ENCODE results near the gene CDH2. TPM values are rescaled to one million over a fixed set of nuclear protein-coding genes. Genes with fewer than 3 reads are reported as not detected.

CDH2 gene
- total RNA-seq, 1 donor from 2014 or later, result 1.8 TPM

DNA sequence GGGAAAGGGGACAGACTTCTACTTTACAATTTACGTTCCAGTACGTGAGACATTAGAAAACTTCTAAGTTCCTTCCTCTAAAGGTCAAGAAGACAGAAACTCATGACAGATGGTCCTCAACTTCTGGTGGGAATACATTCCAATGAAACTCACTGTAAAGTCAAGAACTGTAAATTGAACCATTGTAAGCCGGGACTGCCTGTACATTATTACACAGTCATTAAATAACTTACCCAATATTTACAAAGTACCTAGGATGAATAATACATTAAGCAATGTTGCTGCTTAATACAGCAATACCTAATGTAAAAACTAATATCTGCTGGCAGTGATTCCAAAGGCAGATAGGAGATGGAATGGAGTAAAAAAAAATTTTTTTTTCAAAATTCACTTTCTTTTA lies 51.9 kb downstream of the CDH2 start:
- H3K27ac ChIP-seq, result no peak overlapping the region
- no peak overlapping the region for H3K4me3 ChIP-seq
- no peaks in the 10 kb centered on the region for H3K9me3 ChIP-seq
- no peaks in the 10 kb centered on the region for H3K36me3 ChIP-seq
- TF ChIP-seq, protein P1, sequence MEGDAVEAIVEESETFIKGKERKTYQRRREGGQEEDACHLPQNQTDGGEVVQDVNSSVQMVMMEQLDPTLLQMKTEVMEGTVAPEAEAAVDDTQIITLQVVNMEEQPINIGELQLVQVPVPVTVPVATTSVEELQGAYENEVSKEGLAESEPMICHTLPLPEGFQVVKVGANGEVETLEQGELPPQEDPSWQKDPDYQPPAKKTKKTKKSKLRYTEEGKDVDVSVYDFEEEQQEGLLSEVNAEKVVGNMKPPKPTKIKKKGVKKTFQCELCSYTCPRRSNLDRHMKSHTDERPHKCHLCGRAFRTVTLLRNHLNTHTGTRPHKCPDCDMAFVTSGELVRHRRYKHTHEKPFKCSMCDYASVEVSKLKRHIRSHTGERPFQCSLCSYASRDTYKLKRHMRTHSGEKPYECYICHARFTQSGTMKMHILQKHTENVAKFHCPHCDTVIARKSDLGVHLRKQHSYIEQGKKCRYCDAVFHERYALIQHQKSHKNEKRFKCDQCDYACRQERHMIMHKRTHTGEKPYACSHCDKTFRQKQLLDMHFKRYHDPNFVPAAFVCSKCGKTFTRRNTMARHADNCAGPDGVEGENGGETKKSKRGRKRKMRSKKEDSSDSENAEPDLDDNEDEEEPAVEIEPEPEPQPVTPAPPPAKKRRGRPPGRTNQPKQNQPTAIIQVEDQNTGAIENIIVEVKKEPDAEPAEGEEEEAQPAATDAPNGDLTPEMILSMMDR (IDR thresholded peaks at IDR 0.05), result no peak
- H3K4me1 ChIP-seq, result no peaks in the 10 kb centered on the region
- no peaks in the 10 kb centered on the region for H3K27me3 ChIP-seq
- intact Hi-C loops (cut with DNase I), result no loop called here
- DNase-seq (no peak), ATAC-seq (no peak)

DNA sequence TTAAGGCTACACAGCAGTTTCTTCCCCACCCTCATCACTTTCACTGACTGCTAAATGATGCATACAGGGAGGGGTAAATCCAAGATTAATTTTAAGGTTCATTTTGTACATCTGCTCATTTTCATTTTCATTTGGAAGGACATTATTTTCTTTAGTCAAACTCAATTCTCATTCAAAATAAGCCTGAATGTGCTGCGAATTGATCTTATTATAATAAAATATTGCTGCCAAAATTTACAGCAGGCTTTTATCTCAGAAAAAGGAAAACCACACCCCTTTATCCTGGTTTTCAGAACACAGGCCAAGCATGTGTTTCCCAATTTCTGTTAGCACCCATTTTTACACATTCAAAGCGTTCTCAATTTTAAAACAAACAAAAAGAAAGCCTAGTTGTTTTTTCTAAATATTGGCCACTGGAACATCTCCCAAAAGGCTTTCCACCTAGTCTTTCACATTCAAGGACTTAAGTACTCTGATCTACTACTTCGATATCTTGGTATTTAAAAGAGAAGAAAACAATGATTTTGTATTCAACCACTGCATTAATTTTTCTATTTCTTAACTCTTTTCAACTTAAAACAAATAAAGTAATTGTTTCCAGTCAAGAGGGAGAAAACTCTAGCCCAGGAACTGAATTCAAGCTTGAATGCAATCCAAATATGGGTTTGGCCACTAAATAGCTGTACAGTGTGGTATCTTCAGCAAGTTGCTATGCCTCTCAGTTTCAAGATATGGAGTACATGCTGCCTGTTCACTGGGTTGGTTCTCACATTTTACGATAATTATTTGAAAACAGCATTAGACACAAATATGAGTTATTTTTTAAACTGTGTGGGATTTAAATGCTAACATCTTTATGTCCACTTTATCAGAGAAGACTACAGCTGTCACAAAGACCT lies 52.5 kb downstream of the CDH2 start:
- Histone ChIP-seq H3K27ac (no peak overlapping the region), H3K4me1 (no peaks in the 10 kb centered on the region), H3K27me3 (no peaks in the 10 kb centered on the region), H3K36me3 (no peaks in the 10 kb centered on the region), H3K4me3 (no peak overlapping the region), H3K9me3 (no peaks in the 10 kb centered on the region)
- intact Hi-C loops (cut with DNase I), result no loop called here
- no peak for DNase-seq
- no peak for ATAC-seq
- TF ChIP-seq, protein P1 (IDR thresholded peaks at IDR 0.05), result no peak

DNA sequence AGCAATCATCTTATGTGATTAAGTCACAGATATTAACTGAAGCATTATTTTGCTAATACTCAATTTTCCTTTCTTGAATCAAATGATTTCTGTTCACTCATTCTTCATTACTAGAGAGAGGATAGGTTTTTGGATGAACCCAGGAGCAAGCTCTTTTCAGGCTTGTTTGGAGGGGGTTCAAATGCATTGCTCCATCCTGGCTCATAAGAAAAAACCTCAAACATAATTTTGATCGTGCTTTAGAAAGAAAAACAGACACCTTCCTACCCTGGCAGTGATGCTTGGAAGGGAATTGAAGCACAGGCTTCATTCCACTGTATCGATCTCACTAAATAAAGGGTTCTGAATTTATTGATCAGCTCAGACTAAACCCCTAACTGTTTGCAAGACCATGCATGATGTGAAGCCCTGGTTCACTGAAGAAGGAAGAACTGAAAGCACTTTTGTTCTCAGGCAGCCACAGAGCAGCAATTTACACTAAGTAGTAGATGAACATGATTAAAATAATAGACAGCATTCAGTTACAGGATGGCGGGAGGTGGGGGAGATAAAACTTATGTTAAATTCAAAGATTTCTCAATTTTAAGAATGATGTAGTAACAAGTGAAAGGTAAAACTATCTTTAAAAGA lies 53.4 kb downstream of the CDH2 start:
- H3K4me1 ChIP-seq, result no peaks in the 10 kb centered on the region
- no peak overlapping the region for H3K27ac ChIP-seq
- ATAC-seq (no peak), DNase-seq (no peak)
- no peak overlapping the region for H3K4me3 ChIP-seq
- TF ChIP-seq, protein P1 (IDR thresholded peaks at IDR 0.05), result no peak
- no peaks in the 10 kb centered on the region for H3K27me3 ChIP-seq
- no peaks in the 10 kb centered on the region for H3K9me3 ChIP-seq
- no peaks in the 10 kb centered on the region for H3K36me3 ChIP-seq
- intact Hi-C loops (cut with DNase I), result no loop called here

DNA sequence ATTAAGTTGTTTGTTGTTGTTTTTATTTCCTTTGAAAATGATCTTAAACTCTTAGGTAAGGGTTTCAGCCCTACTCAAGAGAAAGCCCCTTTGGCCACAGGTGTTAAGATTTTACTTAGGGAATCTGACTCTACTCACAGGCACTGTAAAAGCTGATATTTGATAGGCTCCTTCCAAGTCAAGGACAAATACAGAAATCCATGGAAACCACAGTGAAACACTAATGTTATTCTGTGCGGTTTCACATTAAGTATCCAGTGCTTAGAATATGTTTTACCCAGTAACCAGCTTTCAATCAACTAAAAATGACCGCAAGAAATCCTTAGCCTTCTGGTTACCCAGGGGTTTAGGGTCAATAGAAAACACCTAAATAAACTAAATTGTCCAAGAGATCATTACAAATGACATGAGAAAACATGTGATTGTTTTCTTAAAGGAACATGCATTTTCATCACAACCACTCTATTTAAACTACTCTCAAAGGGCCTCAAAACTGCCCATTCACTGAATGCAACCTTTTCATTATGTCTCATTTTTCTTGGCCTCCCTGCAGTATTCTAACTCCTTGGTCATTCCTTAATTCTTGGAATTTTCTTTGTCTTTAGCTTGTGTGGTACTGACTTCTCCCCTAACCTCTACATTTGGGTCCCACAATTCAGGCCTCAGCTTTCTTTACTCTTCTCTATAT lies 56.0 kb downstream of the CDH2 start:
- TF ChIP-seq, protein P1 (IDR thresholded peaks at IDR 0.05), result no peak
- intact Hi-C loops (cut with DNase I), result no loop called here
- no peak overlapping the region for H3K4me3 ChIP-seq
- H3K27ac ChIP-seq, result no peak overlapping the region
- DNase-seq (no peak), ATAC-seq (no peak)
- no peaks in the 10 kb centered on the region for H3K9me3 ChIP-seq
- H3K36me3 ChIP-seq, result no peaks in the 10 kb centered on the region
- H3K27me3 ChIP-seq, result no peaks in the 10 kb centered on the region
- no peaks in the 10 kb centered on the region for H3K4me1 ChIP-seq

DNA sequence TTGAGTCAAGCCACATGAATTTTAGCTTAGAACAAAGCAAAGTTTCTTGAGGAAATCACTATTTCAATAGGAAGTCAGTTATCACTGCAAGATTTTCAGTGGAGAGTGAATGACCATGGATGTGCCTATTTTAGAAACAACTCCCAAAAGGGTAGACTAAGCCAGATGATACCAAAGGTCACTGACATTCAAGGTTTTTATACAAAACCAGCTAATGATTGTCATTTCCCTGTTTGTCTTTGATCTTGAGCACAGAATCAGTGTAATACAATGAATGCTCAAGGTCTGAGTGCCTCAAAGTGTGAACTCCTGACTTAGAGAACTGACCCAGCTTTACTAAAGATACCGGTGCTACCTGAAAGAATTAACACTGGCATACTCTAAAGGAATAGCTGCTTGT lies 60.5 kb downstream of the CDH2 start:
- H3K4me1 ChIP-seq, result no peaks in the 10 kb centered on the region
- intact Hi-C loops (cut with DNase I), result no loop called here
- no peak for ATAC-seq
- TF ChIP-seq, protein P1 (IDR thresholded peaks at IDR 0.05), result no peak
- H3K9me3 ChIP-seq, result no peaks in the 10 kb centered on the region
- H3K4me3 ChIP-seq, result no peak overlapping the region
- H3K36me3 ChIP-seq, result no peaks in the 10 kb centered on the region
- no peak for DNase-seq
- no peaks in the 10 kb centered on the region for H3K27me3 ChIP-seq
- H3K27ac ChIP-seq, result no peak overlapping the region

Data from upper lobe of right lung (tissue), 1 donor.